GM13977 (cell line): ENCODE measurements around the gene ME3.

Experiments
- DNase-seq: peaks from one replicate; pipeline ENCODE4 v3.0.0; 2012; ENCODE audit warnings: low spot score
- in situ Hi-C: fragments of 300-500 bp; cut with MboI; formaldehyde crosslinking; loops from one replicate; pipeline ENCODE4 v1.12.0; 2022; ENCODE audit warnings: low sequenced_read_pairs, low pct_unique_long_range_greater_than_20kb, mixed read lengths, inconsistent platforms; ENCODE audit not compliant: unreplicated experiment
- TF ChIP-seq, protein P1 (sequence below): IDR thresholded peaks from 2 replicates; pipeline ENCODE4 v1.5.1; 2012; ENCODE audit warnings: mild to moderate bottlenecking, control low read depth; ENCODE audit not compliant: insufficient read depth; ENCODE audit errors: extremely low read depth, missing control alignments

The ME3 gene

DNA sequence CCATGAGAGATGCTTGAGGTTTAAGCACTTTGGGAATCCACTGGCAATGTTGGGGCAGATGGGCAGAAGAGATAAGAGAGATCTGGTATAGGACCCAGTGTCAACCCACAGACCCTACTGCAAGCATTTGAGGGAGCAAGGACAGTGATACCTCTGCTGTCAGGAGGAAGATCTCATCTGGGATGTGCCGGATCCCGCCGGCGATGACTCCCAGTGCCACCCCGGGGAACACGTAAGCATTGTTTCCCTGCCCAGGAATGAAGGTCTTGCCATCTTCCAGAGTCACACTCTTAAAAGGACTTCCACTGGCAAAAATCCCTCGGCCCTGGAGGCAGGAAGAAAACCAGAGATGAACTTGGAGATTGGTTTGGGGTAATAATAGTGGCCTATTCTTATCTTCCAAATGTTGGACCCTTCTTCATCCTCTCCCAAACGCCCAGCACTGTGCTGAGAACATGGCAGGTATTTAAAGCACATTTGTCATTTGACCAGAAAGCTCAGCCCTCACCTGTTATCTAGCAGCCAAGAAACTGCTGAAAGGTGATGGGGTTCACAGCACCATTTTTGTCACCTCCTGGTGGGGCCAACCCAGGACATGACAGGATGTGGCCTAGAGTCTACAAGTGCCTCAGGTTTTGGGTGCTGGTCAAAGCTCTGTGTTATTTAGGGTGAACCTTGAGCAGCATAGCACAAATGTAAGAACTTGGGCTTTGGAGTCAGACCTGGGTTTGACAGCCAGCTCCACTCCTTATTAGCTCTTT, 226.1 kb downstream of the ME3 start:
- TF ChIP-seq, protein P1, sequence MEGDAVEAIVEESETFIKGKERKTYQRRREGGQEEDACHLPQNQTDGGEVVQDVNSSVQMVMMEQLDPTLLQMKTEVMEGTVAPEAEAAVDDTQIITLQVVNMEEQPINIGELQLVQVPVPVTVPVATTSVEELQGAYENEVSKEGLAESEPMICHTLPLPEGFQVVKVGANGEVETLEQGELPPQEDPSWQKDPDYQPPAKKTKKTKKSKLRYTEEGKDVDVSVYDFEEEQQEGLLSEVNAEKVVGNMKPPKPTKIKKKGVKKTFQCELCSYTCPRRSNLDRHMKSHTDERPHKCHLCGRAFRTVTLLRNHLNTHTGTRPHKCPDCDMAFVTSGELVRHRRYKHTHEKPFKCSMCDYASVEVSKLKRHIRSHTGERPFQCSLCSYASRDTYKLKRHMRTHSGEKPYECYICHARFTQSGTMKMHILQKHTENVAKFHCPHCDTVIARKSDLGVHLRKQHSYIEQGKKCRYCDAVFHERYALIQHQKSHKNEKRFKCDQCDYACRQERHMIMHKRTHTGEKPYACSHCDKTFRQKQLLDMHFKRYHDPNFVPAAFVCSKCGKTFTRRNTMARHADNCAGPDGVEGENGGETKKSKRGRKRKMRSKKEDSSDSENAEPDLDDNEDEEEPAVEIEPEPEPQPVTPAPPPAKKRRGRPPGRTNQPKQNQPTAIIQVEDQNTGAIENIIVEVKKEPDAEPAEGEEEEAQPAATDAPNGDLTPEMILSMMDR, result no peak
- no peak for DNase-seq
- in situ Hi-C loops, result no loop called here

DNA sequence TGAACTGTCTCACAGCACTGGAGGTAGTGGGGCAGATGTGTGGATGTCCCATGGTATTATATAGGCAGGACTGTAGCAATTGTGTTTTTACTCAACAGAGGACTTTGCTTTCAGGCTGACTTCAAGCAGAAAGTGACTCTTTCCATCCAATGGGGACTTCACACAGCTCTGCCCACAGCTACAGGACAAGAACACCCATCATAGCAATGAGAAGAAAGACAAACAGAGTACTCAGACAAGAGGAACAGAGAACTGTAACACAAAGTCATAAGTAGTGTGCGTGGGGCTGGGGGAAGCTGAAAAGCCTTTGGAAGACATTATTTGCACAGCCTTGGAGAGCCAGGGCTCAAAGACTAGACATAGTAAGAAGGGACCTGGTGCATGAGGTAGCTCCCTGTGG, 227.4 kb downstream of the ME3 start:
- in situ Hi-C loops, result no loop called here
- DNase-seq, result no peak
- TF ChIP-seq, protein P1, result no peak

DNA sequence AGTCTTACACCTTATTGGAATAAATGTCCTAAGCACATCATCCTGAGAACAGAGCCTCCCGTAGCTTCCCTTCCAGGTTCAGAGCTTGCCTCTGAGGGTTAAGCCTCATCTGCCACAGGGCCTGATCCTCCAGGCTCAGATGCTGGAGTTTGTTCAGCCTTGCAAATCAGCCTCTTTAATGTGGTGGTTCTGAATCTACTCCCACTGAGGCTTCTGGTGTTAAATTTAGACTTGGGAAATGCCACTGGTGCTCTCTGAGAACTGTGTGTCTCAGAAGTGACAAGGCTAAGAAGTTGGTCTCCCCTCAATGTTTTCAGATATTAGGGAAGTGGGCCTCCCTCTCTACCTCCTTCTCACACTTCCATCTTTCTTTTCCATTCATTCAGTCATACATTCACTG, 229.0 kb downstream of the ME3 start:
- TF ChIP-seq, protein P1, result no peak
- no peak for DNase-seq
- in situ Hi-C loops, result no loop called here

DNA sequence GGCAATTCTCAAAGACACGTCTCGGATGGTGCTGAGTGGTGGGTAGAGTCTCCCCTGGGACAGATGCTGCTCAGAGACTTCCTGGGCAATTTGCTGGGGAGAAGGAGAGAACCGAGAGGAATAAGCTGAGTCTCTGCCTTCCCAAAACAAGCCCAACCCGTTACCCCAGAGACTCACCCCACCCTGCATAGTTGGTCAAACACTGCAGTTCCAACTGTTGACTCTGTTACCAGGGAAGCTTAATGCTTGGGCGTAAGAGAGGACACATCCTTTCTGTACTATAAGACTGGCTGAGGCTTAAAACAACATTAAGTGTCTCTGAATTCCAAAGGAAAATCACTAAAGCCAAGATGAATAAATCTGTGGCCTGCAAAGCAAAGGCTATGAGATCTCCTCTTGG, 229.6 kb downstream of the ME3 start:
- in situ Hi-C loops, result no loop called here
- TF ChIP-seq, protein P1, result no peak
- DNase-seq, result no peak

DNA sequence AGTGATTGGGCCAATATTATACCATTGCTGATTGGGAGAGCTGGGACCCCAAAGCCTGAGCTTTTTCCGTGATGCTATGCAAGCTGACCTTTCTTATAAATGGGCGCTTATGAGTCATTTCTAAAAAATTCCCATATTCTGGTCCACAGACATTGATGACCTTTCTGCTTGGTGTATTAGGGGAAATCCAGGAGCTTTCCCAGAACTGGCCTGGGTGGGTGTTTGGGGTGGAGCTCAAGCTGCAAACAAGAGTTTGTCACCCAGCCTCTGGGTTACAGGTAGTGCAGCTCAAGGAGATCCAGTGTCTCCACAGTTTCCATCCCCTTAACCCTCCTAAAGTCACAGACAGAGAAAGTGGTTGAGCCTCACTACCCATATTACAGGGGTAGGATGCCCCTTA, 230.0 kb downstream of the ME3 start:
- no peak for DNase-seq
- TF ChIP-seq, protein P1, result no peak
- in situ Hi-C loops, result no loop called here

DNA sequence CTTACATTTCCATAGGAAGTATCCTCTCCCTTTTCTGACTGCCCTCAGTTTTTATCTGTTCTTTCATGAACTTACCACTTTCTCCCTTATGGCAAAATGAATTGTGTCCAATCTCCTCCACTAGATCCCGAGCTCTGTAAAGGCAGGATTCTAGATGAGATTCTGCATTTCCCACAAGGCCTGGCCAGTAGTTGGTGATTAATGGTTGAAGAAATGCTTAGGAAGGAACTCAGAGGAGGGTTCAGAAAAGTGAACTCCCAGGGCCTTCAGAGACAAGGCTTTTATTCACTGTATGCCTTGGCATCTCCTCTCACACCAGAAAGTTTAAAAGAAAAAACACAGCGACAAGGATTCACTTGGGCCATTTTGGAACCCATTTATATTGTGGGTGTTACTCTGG, 231.6 kb downstream of the ME3 start:
- DNase-seq, result no peak
- in situ Hi-C loops, result no loop called here
- TF ChIP-seq, protein P1, result no peak

DNA sequence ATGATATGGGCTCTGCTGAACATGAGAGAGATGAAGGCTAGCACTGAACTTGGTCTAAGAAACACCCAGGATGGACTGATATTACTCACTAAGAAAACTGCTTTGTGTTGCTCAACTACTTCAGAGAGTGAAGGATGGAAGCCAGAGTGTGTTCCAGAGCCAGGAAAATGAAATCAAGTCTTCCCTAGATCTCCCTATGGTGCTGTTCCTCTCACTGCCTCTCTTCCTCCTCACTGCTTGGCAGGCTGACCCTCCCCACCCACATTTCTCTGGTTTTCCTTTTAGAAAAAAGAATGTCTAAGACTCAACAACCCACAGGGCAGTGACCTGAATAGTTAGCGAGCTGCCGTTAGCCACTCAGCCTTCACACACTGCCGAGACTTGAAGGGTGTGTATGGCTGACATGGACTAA, 232.1 kb downstream of the ME3 start:
- no peak for DNase-seq
- in situ Hi-C loops, result no loop called here
- TF ChIP-seq, protein P1, result no peak
